Neural progenitor cell (in vitro differentiated cells): ENCODE data around the gene MAGI1. TPM values are rescaled to one million over a fixed set of nuclear protein-coding genes. Genes with fewer than 3 reads are reported as not detected.
A peak's percentile ranks its signal among the peaks of the same experiment; 100 is the strongest.
"Not testable (repeated sequence)": the region's sequence is repeated elsewhere in the genome, so short reads cannot be mapped to it uniquely, and the experiment has no call there.

Experiments used
- DNase-seq: peaks from one replicate; pipeline ENCODE4 v3.0.0-alpha.2; 2016; ENCODE audit warnings: low spot score
- H2AFZ ChIP-seq: fragments of 200-600 bp; sonication (generic); replicated peaks from 2 replicates; pipeline ENCODE4 v1.6.1; 2016; ENCODE audit warnings: antibody characterized with exemption
- H3F3A ChIP-seq: fragments of 200-600 bp; sonication (generic); 2 replicates; pipeline ENCODE4 v1.6.1; 2016; ENCODE audit warnings: antibody characterized with exemption, low read depth
- H3K27ac ChIP-seq: fragments of 200-600 bp; sonication (generic); 2 replicates; pipeline ENCODE4 v1.5.1; 2016; ENCODE audit warnings: mild to moderate bottlenecking
- H3K27me3 ChIP-seq: fragments of 200-600 bp; sonication (generic); 2 replicates; pipeline ENCODE4 v1.6.1; 2016; ENCODE audit warnings: mild to moderate bottlenecking, moderate library complexity
- H3K36me3 ChIP-seq: fragments of 200-600 bp; sonication (generic); 2 replicates; pipeline ENCODE4 v1.5.1; 2016
- H3K4me1 ChIP-seq: fragments of 200-600 bp; sonication (generic); 2 replicates; pipeline ENCODE4 v1.6.1; 2016; ENCODE audit warnings: mixed run types
- H3K4me2 ChIP-seq: fragments of 200-600 bp; sonication (generic); 2 replicates; pipeline ENCODE4 v1.6.1; 2016
- H3K4me3 ChIP-seq: fragments of 200-600 bp; sonication (generic); 2 replicates; pipeline ENCODE4 v1.5.1; 2016
- H3K79me2 ChIP-seq: fragments of 200-600 bp; sonication (generic); 2 replicates; pipeline ENCODE4 v1.6.1; 2016; ENCODE audit warnings: low read depth
- H3K9ac ChIP-seq: fragments of 200-600 bp; sonication (generic); 2 replicates; pipeline ENCODE4 v1.6.1; 2016
- H3K9me3 ChIP-seq: fragments of 200-600 bp; sonication (generic); 2 replicates; pipeline ENCODE4 v1.5.1; 2016; ENCODE audit warnings: low read depth
- H4K20me1 ChIP-seq: fragments of 200-600 bp; sonication (generic); 2 replicates; pipeline ENCODE4 v1.6.1; 2016; ENCODE audit warnings: low read depth
- H3K27ac Mint-ChIP-seq: 3 replicates; pipeline ENCODE4 v1.8.0; 2021; ENCODE audit warnings: mixed read lengths
- H3K27me3 Mint-ChIP-seq: 2 replicates; pipeline ENCODE4 v1.8.0; 2022; ENCODE audit warnings: low read depth, mild to moderate bottlenecking, inconsistent platforms, moderate library complexity, mixed read lengths; ENCODE audit not compliant: insufficient read depth
- H3K36me3 Mint-ChIP-seq: 3 replicates; pipeline ENCODE4 v1.8.0; 2021; ENCODE audit warnings: mixed read lengths
- H3K4me1 Mint-ChIP-seq: 3 replicates; pipeline ENCODE4 v1.8.0; 2021; ENCODE audit warnings: mixed read lengths
- H3K4me3 Mint-ChIP-seq: 3 replicates; pipeline ENCODE4 v1.8.0; 2021; ENCODE audit warnings: mild to moderate bottlenecking, moderate library complexity, mixed read lengths
- H3K9me3 Mint-ChIP-seq: 3 replicates; pipeline ENCODE4 v1.8.0; 2020; ENCODE audit warnings: mixed read lengths
- CTCF ChIP-seq: fragments of 200-600 bp; sonication (generic); IDR thresholded peaks from 2 replicates; pipeline ENCODE4 v1.5.1; 2017; ENCODE audit warnings: antibody characterized with exemption, mild to moderate bottlenecking
- EZH2 ChIP-seq: fragments of 200-600 bp; sonication (generic); IDR thresholded peaks from 2 replicates; pipeline ENCODE4 v1.6.1; 2017; ENCODE audit warnings: antibody characterized with exemption, mild to moderate bottlenecking, moderate library complexity
- EZH2phosphoT487 ChIP-seq: fragments of 200-600 bp; sonication (generic); IDR thresholded peaks from 2 replicates; pipeline ENCODE4 v1.6.1; 2017; ENCODE audit warnings: antibody characterized with exemption
- total RNA-seq: library from RNA; depleted of rRNA; stranded (reverse); fragments of >200 nt; gene quantifications from 2 replicates; pipeline ENCODE4 v1.2.3, GENCODE V29; 2015; ENCODE audit warnings: low replicate concordance

MAGI1 gene
- total RNA-seq, 1 donor from 2014 or later = 40.6 TPM

- peaks cover 9% of the 10 kb centered on the region for H3K36me3 Mint-ChIP-seq
- DNase-seq = no peak
- peaks cover 87% of the 10 kb centered on the region for H3K79me2 ChIP-seq
- H4K20me1 ChIP-seq = peaks cover 37% of the 10 kb centered on the region
- H3F3A ChIP-seq = peaks cover 29% of the 10 kb centered on the region
- H3K27me3 Mint-ChIP-seq = peaks cover 3% of the 10 kb centered on the region
- peaks cover 19% of the 10 kb centered on the region for H3K4me1 ChIP-seq
- H3K9me3 ChIP-seq = no peaks in the 10 kb centered on the region
- no peaks in the 10 kb centered on the region for H3K36me3 ChIP-seq
- no peak overlapping the region for H2AFZ ChIP-seq
- H3K27me3 ChIP-seq = peaks cover 18% of the 10 kb centered on the region
- H3K27ac ChIP-seq = no peak overlapping the region
- H3K4me3 ChIP-seq = no peak overlapping the region
- H3K9me3 Mint-ChIP-seq = peaks cover 8% of the 10 kb centered on the region
- H3K9ac ChIP-seq = no peak overlapping the region
- no peak overlapping the region for H3K27ac Mint-ChIP-seq
- H3K4me2 ChIP-seq = no peak overlapping the region
- no peak overlapping the region for H3K4me3 Mint-ChIP-seq
- TF ChIP-seq EZH2 = no peak
- TF ChIP-seq EZH2phosphoT487 = no peak
- TF ChIP-seq CTCF = no peak
- H3K4me1 Mint-ChIP-seq = peaks cover 18% of the 10 kb centered on the region
Measured at GRCh38 chr3:65545429-65545828, 493.3 kb downstream of the MAGI1 start.

GRCh38 chr3:65543391-65543790 lies 495.3 kb downstream of the MAGI1 start:
- H3K9me3 ChIP-seq, H2AFZ ChIP-seq, H3K4me3 ChIP-seq, H3K9ac ChIP-seq, DNase-seq, H3K27me3 Mint-ChIP-seq, H3K4me2 ChIP-seq, H3K9me3 Mint-ChIP-seq, H3K4me3 Mint-ChIP-seq, H3K27ac Mint-ChIP-seq, H3K4me1 Mint-ChIP-seq, H3K27ac ChIP-seq, H3K36me3 ChIP-seq, H3K27me3 ChIP-seq, H3K36me3 Mint-ChIP-seq: not testable (repeated sequence)
- Histone ChIP-seq H4K20me1 (peaks cover 29% of the 10 kb centered on the region), H3K4me1 (peaks cover 30% of the 10 kb centered on the region), H3F3A (peaks cover 34% of the 10 kb centered on the region), H3K79me2 (peaks cover 99% of the 10 kb centered on the region)

DNA sequence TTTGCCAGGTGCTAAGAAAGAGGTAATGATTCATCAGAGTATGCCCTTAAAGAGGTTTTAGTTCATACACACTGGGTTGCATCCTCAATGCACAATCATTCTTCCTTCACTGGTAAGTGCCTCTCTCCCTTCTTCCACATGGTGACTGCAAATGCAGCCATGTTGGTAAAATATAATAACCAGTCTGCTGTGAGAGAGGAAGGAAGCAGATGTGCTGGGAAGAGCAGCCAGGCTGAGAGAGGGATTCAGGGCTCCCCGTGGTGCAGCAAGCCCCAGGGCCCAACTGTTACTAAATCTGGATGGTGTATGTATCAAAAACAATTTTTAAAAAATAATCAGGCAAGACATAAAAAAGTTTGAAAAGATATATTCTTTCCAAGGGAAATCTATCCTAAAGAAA lies 498.1 kb downstream of the MAGI1 start:
- H2AFZ ChIP-seq = no peak overlapping the region
- H3K9me3 ChIP-seq = no peaks in the 10 kb centered on the region
- H3K27ac ChIP-seq = peak overlapping the region; percentile 64
- no peaks in the 10 kb centered on the region for H3K36me3 ChIP-seq
- peaks cover 18% of the 10 kb centered on the region for H4K20me1 ChIP-seq
- peaks cover 43% of the 10 kb centered on the region for H3K4me1 ChIP-seq
- Mint-ChIP-seq H3K27ac (peak overlapping the region; percentile 62), H3K36me3 (peaks cover 9% of the 10 kb centered on the region), H3K27me3 (no peaks in the 10 kb centered on the region), H3K4me3 (no peak overlapping the region), H3K9me3 (peaks cover 8% of the 10 kb centered on the region), H3K4me1 (peaks cover 5% of the 10 kb centered on the region)
- peaks cover 34% of the 10 kb centered on the region for H3F3A ChIP-seq
- peaks cover 99% of the 10 kb centered on the region for H3K79me2 ChIP-seq
- no peak for DNase-seq
- peak overlapping the region; percentile 59 for H3K4me2 ChIP-seq
- H3K4me3 ChIP-seq = no peak overlapping the region
- H3K9ac ChIP-seq = no peak overlapping the region
- TF ChIP-seq EZH2 (no peak), CTCF (no peak), EZH2phosphoT487 (no peak)
- H3K27me3 ChIP-seq = no peaks in the 10 kb centered on the region

DNA sequence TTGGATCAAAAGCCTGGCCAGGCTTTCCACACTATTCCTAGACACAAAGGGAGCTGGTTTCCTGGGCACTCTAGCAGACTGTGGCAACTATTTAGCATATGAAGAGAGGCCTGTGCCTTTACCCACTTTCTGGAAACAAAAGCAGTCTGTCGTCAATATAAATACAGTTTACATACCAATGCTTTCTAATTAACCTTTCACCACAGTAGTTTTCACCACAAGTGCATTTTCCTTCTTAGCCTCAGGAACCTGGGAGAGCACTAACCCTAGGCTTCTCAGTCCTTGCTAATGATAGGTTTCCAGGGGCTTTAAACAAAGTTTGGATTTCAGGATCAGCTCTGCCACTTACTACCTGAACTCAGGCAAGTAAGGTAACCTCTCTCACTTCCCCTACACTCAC lies 499.1 kb downstream of the MAGI1 start:
- Histone ChIP-seq H2AFZ (no peak overlapping the region), H3K4me1 (peaks cover 53% of the 10 kb centered on the region), H3K36me3 (no peaks in the 10 kb centered on the region), H3K4me2 (peak overlapping the region; percentile 59), H4K20me1 (peaks cover 18% of the 10 kb centered on the region), H3K27me3 (no peaks in the 10 kb centered on the region), H3K27ac (peak overlapping the region; percentile 66), H3K9me3 (no peaks in the 10 kb centered on the region), H3K79me2 (peaks cover 99% of the 10 kb centered on the region), H3K9ac (no peak overlapping the region), H3F3A (peaks cover 34% of the 10 kb centered on the region), H3K4me3 (no peak overlapping the region)
- H3K27me3 Mint-ChIP-seq = no peaks in the 10 kb centered on the region
- peaks cover 6% of the 10 kb centered on the region for H3K36me3 Mint-ChIP-seq
- no peak overlapping the region for H3K4me3 Mint-ChIP-seq
- DNase-seq = peak; percentile 54
- TF ChIP-seq EZH2phosphoT487 (no peak), EZH2 (no peak), CTCF (no peak)
- no peak overlapping the region for H3K27ac Mint-ChIP-seq
- peaks cover 5% of the 10 kb centered on the region for H3K4me1 Mint-ChIP-seq
- H3K9me3 Mint-ChIP-seq = peaks cover 8% of the 10 kb centered on the region
